Inflammatory macrophage treated with lipopolysaccharide for 1 hour (primary cell): Measurements from ENCODE around the gene POLR3E.
"Not testable (repeated sequence)": the region's sequence is repeated elsewhere in the genome, so short reads cannot be mapped to it uniquely, and the experiment has no call there.

ENCODE experiments used
- DNase-seq, 2 donors: peaks; one replicate each; pipeline ENCODE4 v3.0.0-alpha.2; 2020 to 2022

POLR3E gene

DNA sequence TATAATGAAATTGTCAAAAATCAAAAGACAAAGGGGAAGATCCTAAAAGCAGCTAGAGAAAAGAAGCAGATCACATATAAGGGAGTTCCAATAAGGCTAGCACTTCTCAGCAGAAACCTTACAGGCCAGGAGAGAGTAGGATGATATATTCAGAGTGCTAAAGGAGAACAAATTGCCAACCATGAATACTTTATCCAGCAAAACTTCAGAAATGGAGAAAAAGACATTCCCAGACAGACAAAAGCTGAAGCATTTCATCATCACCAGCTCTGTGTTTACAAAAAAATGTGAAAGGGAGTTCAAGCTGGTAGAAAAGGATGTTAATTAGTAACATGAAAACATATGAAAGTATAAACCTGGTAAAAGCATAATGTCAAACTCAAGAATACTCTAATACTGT, 39.8 kb downstream of the POLR3E start:
- no peak for DNase-seq

DNA sequence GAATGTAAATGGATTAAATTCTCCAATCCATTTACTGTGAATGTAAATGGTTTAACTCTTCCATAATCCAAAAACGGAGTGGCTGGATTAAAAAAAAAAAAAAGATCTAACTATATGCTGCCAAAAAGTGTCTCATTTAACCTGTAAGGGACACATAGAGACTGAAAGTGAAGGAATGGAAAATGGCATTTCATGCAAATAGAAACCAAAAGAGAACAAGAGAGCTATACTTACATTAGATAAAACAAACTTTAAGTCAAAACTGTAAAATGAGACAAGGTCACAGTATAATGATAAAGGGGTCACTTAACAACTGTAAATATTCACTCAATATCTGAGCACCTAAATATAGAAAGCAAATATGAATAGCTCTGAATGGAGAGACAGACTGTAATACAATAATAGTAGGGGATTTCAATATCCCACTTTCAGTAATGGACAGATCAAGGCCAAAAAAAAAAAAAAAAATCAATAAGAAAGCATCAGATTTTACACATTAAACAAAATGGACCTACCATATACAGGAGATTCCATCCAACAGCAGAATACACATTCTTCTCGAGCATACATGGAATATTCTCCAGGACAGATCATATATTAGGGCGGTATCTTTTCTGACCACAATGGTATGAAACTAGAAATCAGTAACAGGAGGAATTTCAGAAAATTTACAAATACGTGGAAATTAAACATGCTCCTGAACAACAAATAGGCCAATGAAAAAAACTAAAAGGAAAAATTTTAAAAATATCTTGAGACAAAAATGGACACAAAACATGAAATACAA, 40.8 kb downstream of the POLR3E start:
- DNase-seq = no peak

DNA sequence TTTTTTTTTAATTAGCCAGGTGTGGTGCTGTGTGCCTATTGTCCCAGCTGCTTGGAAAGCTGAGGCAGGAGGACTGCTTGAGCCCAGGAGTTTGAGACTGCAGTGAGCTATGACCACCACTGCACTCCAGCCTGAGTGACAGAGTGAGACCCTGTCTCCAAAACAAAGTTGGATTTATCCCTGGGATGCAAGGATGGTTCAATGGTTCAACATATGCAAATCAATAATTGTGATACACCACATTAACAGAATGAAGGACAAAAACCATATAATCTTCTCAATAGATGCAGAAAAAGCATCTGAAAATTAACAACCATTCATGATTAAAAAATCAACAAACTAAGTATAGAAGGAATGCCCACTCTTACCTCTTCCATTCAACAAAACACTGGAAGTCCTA, 43.7 kb downstream of the POLR3E start:
- no peak for DNase-seq

DNA sequence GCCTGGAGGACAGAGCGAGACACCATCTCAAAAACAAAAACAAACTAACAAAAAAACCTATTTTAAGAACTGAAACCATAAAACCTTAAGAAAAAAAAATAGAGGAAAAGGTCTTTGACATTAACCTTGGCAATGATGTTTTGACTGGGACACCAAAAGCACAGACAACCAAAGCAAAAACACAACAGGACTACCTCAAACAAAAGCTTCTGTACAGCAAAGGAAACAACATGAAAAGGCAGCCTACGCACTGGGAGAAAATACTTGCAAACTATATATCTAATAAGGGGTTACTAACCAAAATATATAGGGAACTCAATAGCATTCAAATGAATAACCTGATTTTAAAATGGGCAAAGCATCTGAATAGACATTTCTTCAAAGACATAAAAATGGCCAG, 44.9 kb downstream of the POLR3E start:
- no peak for DNase-seq

DNA sequence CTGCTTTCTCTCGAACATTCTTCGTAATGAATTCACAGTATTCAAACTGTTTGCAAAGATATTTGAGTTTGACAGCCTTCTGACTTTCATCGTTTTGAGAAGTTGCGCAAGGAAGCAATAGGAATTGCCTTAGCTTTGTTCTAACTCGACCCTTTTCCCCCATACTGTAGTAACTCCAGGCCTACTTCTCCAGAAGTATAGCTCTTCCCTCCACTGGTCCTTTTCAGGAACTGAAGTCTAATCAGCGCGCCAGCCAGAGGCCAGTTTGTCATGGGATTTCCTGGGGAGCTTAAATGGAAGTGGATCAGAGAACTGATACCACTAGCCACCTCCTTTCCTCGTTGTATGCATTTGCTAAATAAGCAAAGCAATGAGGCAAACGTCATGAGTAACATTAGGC, 49.3 kb downstream of the POLR3E start:
- DNase-seq = peak; percentile 81 to 84

DNA sequence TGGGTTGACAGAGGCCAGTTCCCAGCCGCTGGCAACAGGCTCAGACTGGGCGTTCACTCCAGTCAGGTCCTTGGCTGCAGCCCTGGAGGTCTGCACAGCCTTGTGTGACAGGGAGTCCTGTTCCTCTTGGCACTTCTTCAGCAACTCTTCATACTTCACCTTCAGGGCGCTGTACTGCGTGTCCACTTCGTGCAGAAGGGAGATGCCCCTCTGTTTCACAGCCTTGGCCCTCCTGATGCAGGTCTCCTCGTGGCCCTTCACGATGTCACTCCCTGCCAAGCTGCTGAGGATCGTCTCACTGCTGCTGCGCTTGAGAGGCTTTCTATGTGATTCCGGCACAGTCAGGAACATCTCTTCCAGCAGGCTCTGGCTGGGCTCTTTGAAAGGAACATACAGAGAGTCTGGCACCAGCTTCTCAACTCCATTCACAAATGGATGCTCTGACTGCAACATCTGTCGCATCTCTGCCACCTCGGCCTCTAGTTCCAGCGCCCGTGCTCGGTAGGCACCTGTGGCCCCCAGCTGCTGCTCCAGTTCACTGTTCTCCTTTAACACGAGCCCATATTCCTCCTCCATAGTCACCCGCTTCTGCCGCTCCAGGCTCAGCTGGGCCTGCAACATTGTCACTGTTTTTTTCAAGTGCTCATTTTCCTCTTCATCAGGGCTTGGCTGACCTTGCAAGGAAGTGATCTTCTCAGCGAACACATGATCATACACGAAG, 50.1 kb downstream of the POLR3E start:
- no peak for DNase-seq

DNA sequence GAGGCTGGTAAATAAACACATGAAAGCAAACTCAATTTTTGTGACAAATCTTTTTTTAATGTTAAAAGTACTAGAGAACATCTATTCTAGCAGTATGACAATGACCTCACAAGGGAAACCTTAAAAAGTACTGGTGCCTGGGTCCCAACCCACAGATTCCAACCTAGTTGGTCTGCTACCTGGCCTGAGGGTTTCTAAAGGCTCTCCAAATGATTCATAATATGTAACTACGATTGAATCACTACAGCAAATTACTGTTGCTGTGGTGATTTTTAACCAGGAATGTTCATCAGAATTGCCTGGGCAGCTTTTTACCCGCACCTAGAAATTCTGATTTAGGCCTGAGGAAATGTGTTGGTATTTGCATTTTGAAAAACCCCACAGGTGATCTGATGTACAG, 51.1 kb downstream of the POLR3E start:
- DNase-seq = no peak

DNA sequence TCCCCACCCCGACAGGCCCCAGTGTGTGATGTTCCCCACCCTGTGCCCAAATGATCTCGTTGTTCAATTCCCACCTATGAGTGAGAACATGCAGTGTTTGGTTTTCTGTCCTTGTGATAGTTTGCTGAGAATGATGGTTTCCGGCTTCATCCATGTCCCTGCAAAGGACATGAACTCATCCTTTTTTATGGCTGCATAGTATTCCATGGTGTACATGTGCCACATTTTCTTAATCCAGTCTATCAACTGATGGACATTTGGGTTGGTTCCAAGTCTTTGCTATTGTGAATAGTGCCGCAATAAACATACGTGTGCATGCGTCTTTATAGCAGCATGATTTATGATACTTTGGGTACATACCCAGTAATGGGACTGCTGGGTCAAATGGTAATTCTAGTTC, 53.8 kb downstream of the POLR3E start:
- not testable (repeated sequence) for DNase-seq

DNA sequence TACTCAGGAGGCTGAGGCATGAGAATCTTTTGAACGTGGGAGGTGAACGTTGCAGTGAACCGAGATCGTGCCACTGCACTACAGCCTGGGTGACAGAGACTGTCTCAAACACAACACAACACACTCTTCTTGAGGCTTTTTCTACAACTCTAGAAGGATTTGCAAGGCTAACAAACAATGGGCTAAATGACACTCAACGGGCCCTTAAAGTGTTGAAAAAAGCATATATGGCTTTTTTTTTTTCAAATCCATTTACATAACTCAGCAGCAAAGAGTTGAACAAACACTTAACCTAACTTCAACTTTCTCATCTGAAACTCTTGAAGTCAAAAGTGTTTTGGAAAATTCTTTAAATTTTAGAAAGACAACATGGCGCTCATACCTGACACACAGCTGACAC, 54.9 kb downstream of the POLR3E start:
- no peak for DNase-seq

DNA sequence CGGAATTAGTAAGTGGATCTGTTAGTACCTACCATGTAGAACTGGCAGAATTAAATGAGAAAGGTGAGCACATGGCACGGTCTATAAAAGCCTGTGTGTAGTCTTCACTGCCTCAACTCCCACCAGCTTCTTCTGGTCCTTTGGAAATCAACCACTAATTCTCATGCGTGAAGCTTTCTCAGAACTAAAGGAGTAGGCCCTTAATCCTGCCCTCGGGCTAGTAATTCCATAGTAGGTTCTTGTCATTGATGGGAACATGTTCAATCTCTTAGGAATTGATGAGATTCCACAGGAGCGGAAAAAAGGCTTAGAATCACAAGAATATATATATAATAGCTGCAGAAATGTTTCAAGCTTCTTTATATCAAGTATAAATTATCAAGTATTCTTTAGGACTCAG, 55.5 kb downstream of the POLR3E start:
- no peak for DNase-seq

DNA sequence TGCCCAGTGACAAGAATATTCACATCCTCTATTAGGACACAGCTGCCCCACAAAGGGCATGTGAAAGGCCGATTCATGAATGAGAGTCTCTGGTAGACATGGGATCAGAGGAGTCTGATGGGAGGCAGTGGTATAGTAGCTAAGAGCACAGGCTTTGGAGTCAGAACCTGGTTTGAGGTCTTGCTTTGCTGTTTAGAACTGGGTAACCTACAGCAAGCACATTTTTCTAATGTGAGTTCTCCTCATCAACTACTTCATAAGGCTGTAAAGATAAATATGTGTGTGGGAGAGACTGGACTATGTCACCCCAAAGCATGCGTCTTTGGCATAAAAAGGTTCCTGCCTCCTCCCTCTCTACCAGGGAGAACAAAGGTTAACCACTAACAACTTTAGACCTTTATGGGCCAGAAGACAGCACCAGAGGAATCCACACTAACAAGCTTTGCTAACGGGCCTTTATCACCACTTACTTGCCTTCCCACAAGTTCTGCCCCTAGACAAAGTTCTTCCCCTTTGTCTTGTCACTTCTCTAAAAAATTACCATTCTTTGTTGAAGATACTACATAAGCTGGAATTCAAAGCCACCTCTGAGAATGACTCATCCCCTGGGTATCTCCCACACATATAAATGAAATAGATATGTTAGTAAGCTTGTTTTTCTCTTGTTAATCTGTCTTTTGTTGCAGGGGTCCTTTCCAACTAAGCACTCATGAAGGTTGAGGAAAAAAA, 56.1 kb downstream of the POLR3E start:
- peak; percentile 78 to 92 for DNase-seq

DNA sequence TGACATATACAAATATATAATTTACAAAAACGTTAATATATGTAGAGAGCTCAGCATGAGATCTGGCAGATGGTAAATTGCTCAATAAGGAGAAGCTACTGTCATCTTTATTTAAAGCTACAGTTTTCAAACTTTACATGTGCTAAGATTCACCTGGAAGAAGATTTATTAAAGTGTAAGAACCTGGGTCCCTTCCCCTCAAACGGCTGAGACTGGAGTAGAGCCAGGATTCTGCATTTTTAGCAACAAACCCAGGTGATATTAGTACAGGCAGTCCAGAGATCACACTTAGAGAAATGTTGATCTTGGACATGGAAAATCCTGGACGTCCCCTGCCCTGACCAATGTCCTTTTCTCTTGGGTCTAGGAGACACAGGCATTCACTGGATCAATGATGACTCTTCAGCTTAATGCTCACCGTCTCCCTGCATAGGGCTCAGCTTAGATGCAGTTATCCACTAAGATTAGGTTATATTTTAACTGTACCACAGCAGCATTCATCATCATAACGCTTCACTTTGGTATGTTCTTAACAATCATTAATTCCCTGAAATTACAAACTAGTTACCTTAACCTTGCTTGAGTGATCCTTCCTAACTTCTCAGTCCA, 56.8 kb downstream of the POLR3E start:
- DNase-seq = no peak

DNA sequence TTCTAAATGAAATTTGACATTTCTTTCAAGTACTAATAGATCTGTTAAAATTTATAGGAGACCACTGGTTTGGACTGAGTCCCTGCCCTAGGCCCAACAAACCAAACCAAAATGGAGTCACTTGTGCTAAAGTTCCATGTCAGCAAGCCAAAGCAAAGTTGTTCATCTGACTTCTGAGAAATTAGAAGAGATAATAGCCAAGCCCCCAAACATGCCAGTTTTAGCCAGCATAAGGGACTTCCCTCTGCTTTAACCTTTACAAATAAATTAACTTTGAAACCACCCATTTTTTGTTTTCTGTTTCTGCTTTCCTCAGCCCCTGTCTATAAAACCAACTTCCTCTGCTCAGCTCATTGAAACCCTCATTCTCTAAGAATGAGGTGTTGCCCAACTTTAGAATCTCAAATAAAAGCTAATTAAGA, 58.3 kb downstream of the POLR3E start:
- peak; percentile 51 to 53 for DNase-seq

DNA sequence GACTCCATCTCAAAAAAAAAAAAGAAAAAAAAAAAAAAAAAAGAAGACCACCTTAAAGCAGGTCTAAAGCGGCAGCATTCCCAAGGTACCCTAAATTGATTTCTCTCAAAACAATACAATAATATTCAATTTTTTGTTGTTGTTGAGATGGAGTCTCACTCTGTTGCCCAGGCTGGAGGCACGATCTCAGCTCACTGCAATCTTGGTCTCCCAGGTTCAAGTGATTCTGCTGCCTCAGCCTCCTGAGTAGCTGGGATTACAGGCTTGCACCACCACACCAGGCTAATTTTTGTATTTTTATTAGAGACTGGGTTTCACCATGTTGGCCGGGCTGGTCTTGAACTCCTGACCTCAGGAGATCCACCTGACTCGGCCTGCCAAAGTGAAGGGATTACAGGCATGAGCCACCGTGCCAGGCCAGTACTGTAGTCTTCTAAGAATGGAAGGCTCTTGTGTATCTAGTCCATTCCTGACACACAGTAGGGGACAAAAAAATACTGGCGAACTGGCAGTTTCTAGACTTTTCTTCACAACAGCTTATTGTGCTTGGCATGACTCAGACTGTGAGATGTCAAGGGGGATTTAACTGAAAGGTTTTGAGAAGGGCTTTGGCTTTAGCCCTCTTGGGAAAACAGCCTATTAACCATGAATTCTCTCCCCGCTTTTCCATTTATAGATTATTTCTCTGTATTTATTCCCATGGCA, 59.9 kb downstream of the POLR3E start:
- DNase-seq = no peak

DNA sequence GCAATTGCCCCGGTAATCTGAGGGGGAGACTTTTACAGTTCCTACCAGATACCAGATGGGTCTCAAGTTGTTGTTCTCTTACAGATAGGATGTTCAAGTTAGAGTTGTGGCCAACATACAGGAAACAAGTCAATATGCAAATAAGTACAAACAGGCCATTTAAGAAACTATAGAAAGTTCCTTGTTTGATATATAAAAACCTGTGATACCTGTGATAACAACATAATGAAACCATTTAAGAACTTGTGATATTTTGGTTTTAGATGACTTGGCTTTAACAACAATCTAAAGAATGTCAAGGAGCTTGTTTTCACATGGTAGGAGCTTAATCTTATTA, 60.4 kb downstream of the POLR3E start:
- DNase-seq = no peak

DNA sequence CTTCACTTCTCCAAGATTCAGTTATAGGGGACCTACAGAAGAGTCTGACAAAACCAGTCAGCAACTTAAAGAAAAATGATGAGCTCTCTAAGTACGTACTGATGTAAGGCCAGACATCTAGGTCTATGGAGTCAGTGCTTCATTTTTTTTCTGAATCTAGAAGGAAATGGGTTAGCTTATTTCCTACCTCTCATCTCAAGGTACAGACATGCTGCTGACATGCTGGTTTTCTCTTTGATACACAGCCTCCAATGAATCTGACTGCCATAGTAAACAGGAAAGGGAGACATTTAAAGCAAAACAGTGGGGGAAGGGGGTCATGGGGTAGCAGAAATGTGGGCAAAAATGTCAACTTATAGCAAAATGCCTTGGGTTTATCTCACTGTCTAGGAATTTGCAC, 60.8 kb downstream of the POLR3E start:
- DNase-seq = no peak

DNA sequence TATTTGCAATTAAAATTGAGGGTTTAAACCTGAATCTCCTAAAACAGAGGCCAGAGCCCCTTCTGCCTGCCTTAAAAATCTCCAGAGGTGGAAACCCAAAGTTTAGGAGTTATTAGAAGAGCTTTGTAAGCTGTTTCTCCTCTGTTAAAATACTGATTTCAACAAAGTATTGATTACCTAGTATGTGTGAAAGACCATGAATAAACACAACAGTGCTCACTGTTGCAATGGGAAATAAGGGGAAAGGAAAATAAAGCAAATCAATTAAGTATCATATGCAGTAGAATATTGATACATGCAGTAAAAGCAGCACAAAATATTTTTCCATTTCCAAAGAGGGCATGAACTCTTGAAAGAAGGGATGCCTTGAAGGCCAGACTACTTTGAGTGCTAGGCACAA, 62.5 kb downstream of the POLR3E start:
- DNase-seq = no peak

DNA sequence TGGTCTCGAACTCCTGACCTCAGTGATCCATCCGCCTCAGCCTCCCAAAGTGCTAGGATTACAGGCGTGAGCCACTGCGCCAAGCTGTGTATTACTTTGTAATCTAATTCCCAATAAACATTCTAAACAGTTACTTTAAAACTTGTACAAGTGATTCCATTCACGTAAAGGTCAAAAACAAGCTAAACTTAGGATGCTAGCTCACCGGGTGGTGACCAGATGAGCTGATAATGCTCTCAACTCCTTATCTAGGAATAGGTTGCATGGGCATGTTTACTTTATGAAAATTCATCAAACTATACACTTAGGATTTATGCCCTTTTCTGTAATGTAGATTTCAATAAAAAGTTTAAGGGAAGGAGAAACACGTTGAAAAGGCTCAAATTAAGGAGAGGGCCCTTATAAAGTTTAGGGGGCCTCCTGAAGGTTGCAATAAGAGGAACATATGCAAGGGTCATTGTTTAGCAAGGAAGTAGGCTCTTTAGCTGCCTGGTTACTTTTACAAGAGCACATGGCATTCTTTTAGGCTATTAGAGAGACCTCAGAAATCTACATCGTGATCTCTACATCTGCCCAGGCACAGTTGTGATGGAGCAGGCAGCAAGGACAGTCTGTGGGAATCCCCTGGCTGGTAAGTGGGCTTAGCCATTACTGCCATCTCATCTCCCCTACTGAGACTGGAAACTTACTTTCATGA, 63.9 kb downstream of the POLR3E start:
- peak in 1 of 2 donors; percentile 36 for DNase-seq

DNA sequence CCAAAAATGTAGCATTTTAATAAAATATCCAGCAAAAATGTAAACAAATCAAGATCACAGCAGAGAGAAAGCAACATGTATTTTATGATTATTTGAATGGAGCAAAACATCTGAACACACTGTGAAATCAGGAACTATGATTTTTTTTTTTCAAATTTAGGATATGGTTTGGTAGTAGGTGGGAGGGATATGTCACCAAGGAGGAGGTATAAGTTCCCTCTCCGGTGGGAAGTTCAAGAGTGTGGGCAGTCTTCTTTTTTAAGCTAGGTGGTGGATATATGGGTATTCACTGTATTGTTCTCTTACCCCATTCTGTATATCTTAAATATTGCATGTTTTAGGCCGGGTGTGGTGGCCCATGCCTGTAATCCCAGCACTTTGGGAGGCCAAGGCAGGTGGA, 67.0 kb downstream of the POLR3E start:
- peak; percentile 32 to 67 for DNase-seq

DNA sequence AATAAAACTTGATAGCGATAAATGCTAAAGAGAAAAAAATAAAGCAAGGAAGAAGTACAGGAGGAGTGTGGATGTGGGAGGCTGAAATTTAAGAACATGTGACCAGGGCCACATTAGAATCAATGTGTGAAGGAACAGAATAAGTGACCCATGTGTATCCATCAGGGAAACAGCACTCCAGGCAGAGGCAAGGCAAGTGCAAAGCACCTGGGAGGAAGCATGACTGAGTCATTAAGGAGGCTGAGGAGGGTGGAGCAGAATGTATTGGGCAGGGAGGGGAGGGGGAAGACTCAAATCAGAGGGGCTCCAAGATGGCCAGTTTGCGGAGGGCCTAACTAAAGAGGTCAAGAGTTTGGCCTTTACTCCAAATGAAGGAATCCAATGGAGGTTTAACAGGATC, 69.2 kb downstream of the POLR3E start:
- no peak for DNase-seq

DNA sequence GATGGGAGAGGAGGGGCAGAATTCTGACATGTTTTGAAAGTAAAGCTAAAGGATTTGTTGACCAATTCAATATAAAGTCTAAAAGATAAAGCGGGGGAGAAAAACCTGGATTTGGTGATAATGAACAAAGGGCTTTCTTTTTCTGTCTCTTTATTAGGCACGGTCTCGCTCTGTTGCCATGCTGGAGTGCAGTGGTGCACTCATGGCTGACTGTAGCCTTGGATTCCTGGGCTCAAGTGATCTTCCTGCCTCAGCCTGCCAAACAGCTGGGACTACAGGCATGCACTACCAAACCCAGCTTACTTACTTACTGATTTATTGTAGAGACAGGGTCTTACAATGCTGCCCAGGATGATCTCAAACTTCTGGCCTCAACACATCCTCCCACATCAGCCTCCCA, 69.7 kb downstream of the POLR3E start:
- no peak for DNase-seq

DNA sequence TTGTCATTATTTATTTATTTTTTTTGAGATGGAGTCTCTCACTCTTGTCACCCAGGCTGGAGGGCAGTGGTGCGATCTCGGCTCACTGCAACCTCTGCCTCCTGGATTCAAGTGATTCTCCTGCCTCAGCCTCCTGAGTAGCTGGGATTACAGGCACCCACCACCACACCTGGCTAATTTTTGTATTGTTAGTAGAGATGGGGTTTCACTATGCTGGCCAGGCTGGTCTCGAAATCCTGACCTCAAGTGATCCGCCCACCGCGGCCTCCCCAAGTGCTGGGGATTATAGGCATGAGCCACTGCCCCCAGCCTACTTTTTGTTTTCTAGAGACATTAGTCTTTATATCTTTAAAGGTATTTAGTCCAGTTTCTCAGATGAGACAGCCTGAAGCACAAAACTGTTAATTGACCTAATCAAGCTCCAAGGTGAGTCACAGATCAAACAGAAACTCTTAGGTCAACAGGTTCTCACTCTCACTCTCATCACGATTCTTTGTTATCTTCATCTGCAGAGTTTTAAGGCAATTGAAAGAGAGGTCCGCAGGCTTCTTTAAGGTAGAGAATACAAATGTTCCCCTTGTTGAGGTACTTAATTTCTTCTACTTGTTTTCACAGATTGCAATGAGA, 71.1 kb downstream of the POLR3E start:
- not testable (repeated sequence) for DNase-seq
